ENCODE results near the gene XPNPEP1.

DNA sequence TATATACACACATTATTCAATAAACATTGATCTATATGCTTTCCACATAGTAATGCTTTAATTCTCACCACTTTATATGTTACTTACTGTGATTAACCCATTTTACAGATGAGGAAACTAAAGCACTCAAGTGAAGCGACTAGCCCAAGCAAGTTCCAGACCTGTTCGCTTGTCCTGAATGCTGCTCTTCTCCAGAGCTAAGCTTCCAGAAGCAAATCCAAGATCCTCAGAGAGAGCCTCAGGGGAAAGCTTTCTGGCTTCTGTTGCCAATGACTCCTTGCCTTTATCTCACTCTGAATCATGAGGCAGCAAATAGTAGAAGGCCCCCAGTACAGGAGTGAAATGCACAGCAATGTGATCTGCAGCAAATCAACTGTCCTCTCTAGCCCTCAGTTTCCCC lies 32.2 kb downstream of the XPNPEP1 start:
- no peak for TF ChIP-seq POLR2AphosphoS5 (IDR thresholded peaks at IDR 0.05)
- TF ChIP-seq, protein P1, sequence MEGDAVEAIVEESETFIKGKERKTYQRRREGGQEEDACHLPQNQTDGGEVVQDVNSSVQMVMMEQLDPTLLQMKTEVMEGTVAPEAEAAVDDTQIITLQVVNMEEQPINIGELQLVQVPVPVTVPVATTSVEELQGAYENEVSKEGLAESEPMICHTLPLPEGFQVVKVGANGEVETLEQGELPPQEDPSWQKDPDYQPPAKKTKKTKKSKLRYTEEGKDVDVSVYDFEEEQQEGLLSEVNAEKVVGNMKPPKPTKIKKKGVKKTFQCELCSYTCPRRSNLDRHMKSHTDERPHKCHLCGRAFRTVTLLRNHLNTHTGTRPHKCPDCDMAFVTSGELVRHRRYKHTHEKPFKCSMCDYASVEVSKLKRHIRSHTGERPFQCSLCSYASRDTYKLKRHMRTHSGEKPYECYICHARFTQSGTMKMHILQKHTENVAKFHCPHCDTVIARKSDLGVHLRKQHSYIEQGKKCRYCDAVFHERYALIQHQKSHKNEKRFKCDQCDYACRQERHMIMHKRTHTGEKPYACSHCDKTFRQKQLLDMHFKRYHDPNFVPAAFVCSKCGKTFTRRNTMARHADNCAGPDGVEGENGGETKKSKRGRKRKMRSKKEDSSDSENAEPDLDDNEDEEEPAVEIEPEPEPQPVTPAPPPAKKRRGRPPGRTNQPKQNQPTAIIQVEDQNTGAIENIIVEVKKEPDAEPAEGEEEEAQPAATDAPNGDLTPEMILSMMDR (IDR thresholded peaks at IDR 0.05), result no peak
